Subcutaneous adipose tissue (tissue), 4 donors: Measurements from ENCODE around the gene LDHD. TPM values are rescaled to one million over a fixed set of nuclear protein-coding genes. Genes with fewer than 3 reads are reported as not detected.

Experiments used
- total RNA-seq, 4 donors: library from RNA; depleted of rRNA; stranded (reverse); fragments of >200 nt; gene quantifications; one replicate each; pipeline ENCODE4 v1.1.0, GENCODE V29; 2016
- TF ChIP-seq, protein P1 (sequence below): fragments of 450-650 bp; IDR thresholded peaks from one replicate; pipeline ENCODE4 v1.5.1; 2016; ENCODE audit warnings: low read depth, mild to moderate bottlenecking, control low read depth, antibody characterized with exemption, moderate library complexity

LDHD gene
- total RNA-seq, 4 donors from 2014 or later = 6.0 to 120 (median 17.1) TPM

DNA sequence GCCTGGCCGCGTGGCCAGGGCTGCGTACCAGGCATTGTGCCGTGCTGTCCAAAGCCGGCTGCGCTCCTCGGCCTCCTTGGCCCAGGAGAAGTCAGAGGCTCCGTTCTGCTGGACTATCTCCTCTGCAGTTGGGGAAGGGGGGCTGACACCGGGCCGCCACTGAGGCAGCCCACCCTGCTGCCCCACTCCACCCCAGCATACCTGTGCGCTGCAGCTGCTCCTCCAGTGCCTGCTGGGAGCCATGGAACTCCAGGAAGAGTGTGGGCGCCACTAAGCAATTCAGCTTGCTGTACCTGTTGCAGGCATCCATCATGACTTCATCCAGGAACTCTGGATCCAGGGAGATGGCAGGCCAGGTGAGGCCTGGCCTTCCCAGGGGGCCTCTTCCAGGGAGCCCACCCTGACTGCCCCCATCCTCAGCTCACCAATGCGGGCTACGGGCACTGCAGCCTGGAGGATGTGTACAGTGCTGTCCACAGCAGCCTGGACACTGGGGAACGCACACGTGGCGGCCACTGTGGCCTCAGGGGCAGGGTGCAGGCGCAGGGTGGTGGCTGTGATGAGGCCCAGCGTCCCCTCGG, 2.9 kb downstream of the LDHD start:
- TF ChIP-seq, protein P1, sequence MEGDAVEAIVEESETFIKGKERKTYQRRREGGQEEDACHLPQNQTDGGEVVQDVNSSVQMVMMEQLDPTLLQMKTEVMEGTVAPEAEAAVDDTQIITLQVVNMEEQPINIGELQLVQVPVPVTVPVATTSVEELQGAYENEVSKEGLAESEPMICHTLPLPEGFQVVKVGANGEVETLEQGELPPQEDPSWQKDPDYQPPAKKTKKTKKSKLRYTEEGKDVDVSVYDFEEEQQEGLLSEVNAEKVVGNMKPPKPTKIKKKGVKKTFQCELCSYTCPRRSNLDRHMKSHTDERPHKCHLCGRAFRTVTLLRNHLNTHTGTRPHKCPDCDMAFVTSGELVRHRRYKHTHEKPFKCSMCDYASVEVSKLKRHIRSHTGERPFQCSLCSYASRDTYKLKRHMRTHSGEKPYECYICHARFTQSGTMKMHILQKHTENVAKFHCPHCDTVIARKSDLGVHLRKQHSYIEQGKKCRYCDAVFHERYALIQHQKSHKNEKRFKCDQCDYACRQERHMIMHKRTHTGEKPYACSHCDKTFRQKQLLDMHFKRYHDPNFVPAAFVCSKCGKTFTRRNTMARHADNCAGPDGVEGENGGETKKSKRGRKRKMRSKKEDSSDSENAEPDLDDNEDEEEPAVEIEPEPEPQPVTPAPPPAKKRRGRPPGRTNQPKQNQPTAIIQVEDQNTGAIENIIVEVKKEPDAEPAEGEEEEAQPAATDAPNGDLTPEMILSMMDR = no peak

DNA sequence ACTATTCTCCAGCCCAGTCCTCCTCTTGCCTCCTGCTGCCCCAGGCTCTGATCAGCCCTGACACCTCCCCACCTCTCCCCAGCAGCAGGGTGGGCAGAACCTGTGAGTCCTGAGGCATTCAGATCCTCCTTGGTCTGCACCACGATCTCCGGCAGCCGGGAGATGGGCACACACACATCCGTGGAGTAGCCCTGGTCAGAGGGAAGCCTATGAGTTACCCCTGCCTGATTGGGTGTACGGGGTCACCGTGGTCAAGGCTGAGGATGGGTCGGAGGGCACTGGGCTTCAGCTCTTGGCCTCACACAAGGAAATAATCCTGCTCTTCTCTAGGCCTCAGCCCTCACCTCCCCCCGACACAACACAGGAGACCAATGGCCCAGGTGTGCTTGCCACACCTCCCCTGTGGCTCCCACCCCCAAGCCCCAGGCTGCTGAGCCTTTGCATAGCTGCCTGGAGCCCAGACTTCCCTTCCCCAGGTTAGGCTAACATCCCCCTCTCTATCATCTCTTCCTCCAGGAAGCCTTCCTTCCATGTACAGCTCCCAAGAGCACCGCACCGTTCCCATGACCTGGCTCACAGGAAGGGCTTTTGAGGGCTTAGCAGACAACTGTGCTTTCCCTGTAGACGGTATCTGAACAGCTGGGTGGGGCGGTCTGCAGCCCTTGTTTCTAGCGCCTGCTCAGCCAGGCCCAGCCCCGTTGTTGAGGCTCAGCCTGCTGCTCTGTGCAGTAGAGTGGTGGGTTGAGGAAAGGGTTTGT, 3.7 kb downstream of the LDHD start:
- TF ChIP-seq, protein P1 = no peak

- TF ChIP-seq, protein P1 = no peak
These were observed 4.4 kb downstream of the LDHD start for GRCh38 chr16:75111961-75112733.

GRCh38 chr16:75111514-75111940, 5.1 kb downstream of the LDHD start:
- TF ChIP-seq, protein P1 = no peak

- TF ChIP-seq, protein P1 = no peak
These were observed 5.7 kb downstream of the LDHD start for GRCh38 chr16:75110637-75111513.

- TF ChIP-seq, protein P1 = no peak
These were observed 6.8 kb downstream of the LDHD start for GRCh38 chr16:75109732-75110243.
